Tibial artery (tissue), 4 donors: Measurements from ENCODE around the gene LGI4.

Source experiments
- DNase-seq, 2 donors: peaks; one replicate each; pipeline ENCODE4 v3.0.0-alpha.2; 2019
- H3K27ac ChIP-seq, 2 donors: fragments of 200-600 bp; sonication (generic) in 1 of 2; 1 replicate in 1 of 2; 2 replicates in 1 of 2; pipeline ENCODE4 v1.5.1; 2018 to 2019; ENCODE audit warnings: mild to moderate bottlenecking in 1 of 2
- H3K27me3 ChIP-seq, 2 donors: fragments of 200-600 bp; sonication (generic) in 1 of 2; one replicate each; pipeline versions ENCODE4 v1.5.1 to v1.6.0; 2016 to 2019
- H3K36me3 ChIP-seq, 3 donors: fragments of 200-600 bp; sonication (generic) in 2 of 3; one replicate each; pipeline ENCODE4 v1.5.1; 2016 to 2019; ENCODE audit warnings: mild to moderate bottlenecking in 2 of 3
- H3K4me1 ChIP-seq, 4 donors: fragments of 200-600 bp; sonication (generic) in 2 of 4; 1 replicate in 3 of 4; 2 replicates in 1 of 4; pipeline ENCODE4 v1.5.1; 2016 to 2019
- H3K4me3 ChIP-seq, 2 donors: fragments of 200-600 bp; sonication (generic) in 1 of 2; 1 replicate in 1 of 2; 2 replicates in 1 of 2; pipeline ENCODE4 v1.5.1; 2018 to 2019; ENCODE audit warnings: mild to moderate bottlenecking in 2 of 2
- H3K9me3 ChIP-seq, 3 donors: fragments of 200-600 bp; sonication (generic) in 1 of 3; one replicate each; pipeline ENCODE4 v1.5.1; 2016 to 2019
- CTCF ChIP-seq, 2 experiments: fragments of 200-600 bp in 1 of 2; fragments of 450-650 bp in 1 of 2; IDR thresholded peaks; one replicate each; pipeline ENCODE4 v1.5.1; 2017 to 2019; ENCODE audit warnings: antibody characterized with exemption in 2 of 2, mild to moderate bottlenecking in 1 of 2, moderate library complexity in 1 of 2
- intact Hi-C: fragments of 100-400 bp; cut with DNase I; formaldehyde crosslinking; loops from one replicate; pipeline ENCODE4 v1.15.0; 2023; ENCODE audit warnings: low total_unique reads

LGI4 gene

GRCh38 chr19:35108730-35109129 lies 26.1 kb downstream of the LGI4 start:
- no peak overlapping the region for H3K4me3 ChIP-seq
- H3K36me3 ChIP-seq, result no peaks in the 10 kb centered on the region
- H3K27ac ChIP-seq, result no peak overlapping the region
- intact Hi-C loops, result no loop called here
- H3K27me3 ChIP-seq, result peaks cover 0 to 10% of the 10 kb centered on the region in 2 donors
- H3K4me1 ChIP-seq, result no peaks in the 10 kb centered on the region
- no peak for DNase-seq
- TF ChIP-seq CTCF (IDR thresholded peaks at IDR 0.05), result no peak
- no peaks in the 10 kb centered on the region for H3K9me3 ChIP-seq

GRCh38 chr19:35107545-35107944 lies 27.3 kb downstream of the LGI4 start:
- H3K4me1 ChIP-seq, result no peaks in the 10 kb centered on the region
- intact Hi-C loops, result no loop called here
- H3K27me3 ChIP-seq, result peaks cover 0 to 10% of the 10 kb centered on the region in 2 donors
- H3K27ac ChIP-seq, result no peak overlapping the region
- no peak for TF ChIP-seq CTCF (IDR thresholded peaks at IDR 0.05)
- no peak overlapping the region for H3K4me3 ChIP-seq
- no peak for DNase-seq
- no peaks in the 10 kb centered on the region for H3K9me3 ChIP-seq
- no peaks in the 10 kb centered on the region for H3K36me3 ChIP-seq

- intact Hi-C loops, result no loop called here
- Histone ChIP-seq H3K4me1 (no peaks in the 10 kb centered on the region), H3K27me3 (peaks cover 0 to 10% of the 10 kb centered on the region in 2 donors), H3K27ac (no peak overlapping the region), H3K4me3 (no peak overlapping the region), H3K9me3 (no peaks in the 10 kb centered on the region), H3K36me3 (no peaks in the 10 kb centered on the region)
- no peak for DNase-seq
- no peak for TF ChIP-seq CTCF (IDR thresholded peaks at IDR 0.05)
Measured at GRCh38 chr19:35106898-35107541, 27.8 kb downstream of the LGI4 start.

GRCh38 chr19:35106291-35106583 lies 28.6 kb downstream of the LGI4 start:
- no peaks in the 10 kb centered on the region for H3K36me3 ChIP-seq
- no peak for DNase-seq
- H3K27ac ChIP-seq, result no peak overlapping the region
- intact Hi-C loops, result no loop called here
- H3K9me3 ChIP-seq, result no peaks in the 10 kb centered on the region
- peaks cover 0 to 10% of the 10 kb centered on the region in 2 donors for H3K27me3 ChIP-seq
- H3K4me1 ChIP-seq, result no peaks in the 10 kb centered on the region
- no peak for TF ChIP-seq CTCF (IDR thresholded peaks at IDR 0.05)
- no peak overlapping the region for H3K4me3 ChIP-seq

- no peak for TF ChIP-seq CTCF (IDR thresholded peaks at IDR 0.05)
- Histone ChIP-seq H3K4me3 (no peak overlapping the region), H3K4me1 (no peaks in the 10 kb centered on the region), H3K9me3 (no peaks in the 10 kb centered on the region), H3K36me3 (no peaks in the 10 kb centered on the region), H3K27me3 (peaks cover 0 to 13% of the 10 kb centered on the region in 2 donors), H3K27ac (no peak overlapping the region)
- intact Hi-C loops, result no loop called here
- DNase-seq, result no peak
Measured at GRCh38 chr19:35105411-35106290, 29.2 kb downstream of the LGI4 start.
